NCI-H146 treated with DMSO at 0.1 percent for 48 hours (cell line): ENCODE data around the gene SCD5.

ENCODE experiments used
- DNase-seq: peaks from one replicate; lab custom pipeline; 2025; ENCODE audit not compliant: unreplicated experiment; lab: John Stamatoyannopoulos, UW

The SCD5 gene

GRCh38 chr4:82773057-82773456, 25.5 kb downstream of the SCD5 start:
- no peak for DNase-seq

GRCh38 chr4:82770607-82771006, 28.0 kb downstream of the SCD5 start:
- DNase-seq = no peak

- no peak for DNase-seq
Observed at GRCh38 chr4:82765134-82765533, 33.5 kb downstream of the SCD5 start.

GRCh38 chr4:82761229-82761628, 37.4 kb downstream of the SCD5 start:
- no peak for DNase-seq

- DNase-seq = no peak
Observed at GRCh38 chr4:82758701-82759685, 39.6 kb downstream of the SCD5 start.

- no peak for DNase-seq
Observed at GRCh38 chr4:82756061-82756460, 42.5 kb downstream of the SCD5 start.

- DNase-seq = no peak
Observed at GRCh38 chr4:82755650-82756049, 42.9 kb downstream of the SCD5 start.

- no peak for DNase-seq
Observed at GRCh38 chr4:82754513-82755165, 44.0 kb downstream of the SCD5 start.

GRCh38 chr4:82753725-82754410, 44.7 kb downstream of the SCD5 start:
- DNase-seq = no peak

GRCh38 chr4:82753238-82753637, 45.4 kb downstream of the SCD5 start:
- DNase-seq = no peak

GRCh38 chr4:82748810-82749470, 49.7 kb downstream of the SCD5 start:
- no peak for DNase-seq

GRCh38 chr4:82747686-82748575, 50.7 kb downstream of the SCD5 start:
- no peak for DNase-seq

GRCh38 chr4:82746705-82747574, 51.7 kb downstream of the SCD5 start:
- DNase-seq = no peak

GRCh38 chr4:82745173-82745842, 53.3 kb downstream of the SCD5 start:
- DNase-seq = no peak

GRCh38 chr4:82744284-82744968, 54.2 kb downstream of the SCD5 start:
- no peak for DNase-seq

GRCh38 chr4:82741188-82741587, 57.4 kb downstream of the SCD5 start:
- no peak for DNase-seq

GRCh38 chr4:82739287-82740190, 59.1 kb downstream of the SCD5 start:
- no peak for DNase-seq
